ENCODE measurements around the gene MED26. TPM values are rescaled to one million over a fixed set of nuclear protein-coding genes. Genes with fewer than 3 reads are reported as not detected.

The MED26 gene
- total and polyA plus RNA-seq, 2 experiments from 2014 or later: 9.1 to 14.2 TPM

GRCh38 chr19:16594681-16595091, 33.3 kb downstream of the MED26 start:
- TF ChIP-seq CTCF (IDR thresholded peaks at IDR 0.05; ENCODE audit: low read depth, low read length): no peak
- no peaks in the 10 kb centered on the region for H3K9me3 ChIP-seq (ENCODE audit: low read depth)
- no peak overlapping the region for H3K27ac ChIP-seq
- no peak for DNase-seq (ENCODE audit: low read depth in 1 of 2, low spot score in 1 of 2)
- H3K4me1 ChIP-seq (ENCODE audit: low read depth): peaks cover 23% of the 10 kb centered on the region
- H3K27me3 ChIP-seq: no peaks in the 10 kb centered on the region
- H3K4me3 ChIP-seq: no peak overlapping the region
- no peaks in the 10 kb centered on the region for H3K36me3 ChIP-seq

GRCh38 chr19:16594131-16594586, 33.8 kb downstream of the MED26 start:
- no peaks in the 10 kb centered on the region for H3K27me3 ChIP-seq
- no peak for TF ChIP-seq CTCF (IDR thresholded peaks at IDR 0.05; ENCODE audit: low read depth, low read length)
- peaks cover 23% of the 10 kb centered on the region for H3K4me1 ChIP-seq (ENCODE audit: low read depth)
- no peak overlapping the region for H3K4me3 ChIP-seq
- no peaks in the 10 kb centered on the region for H3K36me3 ChIP-seq
- no peaks in the 10 kb centered on the region for H3K9me3 ChIP-seq (ENCODE audit: low read depth)
- H3K27ac ChIP-seq: no peak overlapping the region
- no peak for DNase-seq (ENCODE audit: low read depth in 1 of 2, low spot score in 1 of 2)

GRCh38 chr19:16593181-16593580, 34.8 kb downstream of the MED26 start:
- no peak for DNase-seq (ENCODE audit: low read depth in 1 of 2, low spot score in 1 of 2)
- Histone ChIP-seq H3K27me3 (no peaks in the 10 kb centered on the region), H3K36me3 (no peaks in the 10 kb centered on the region), H3K4me1 (ENCODE audit: low read depth) (peaks cover 23% of the 10 kb centered on the region), H3K9me3 (ENCODE audit: low read depth) (no peaks in the 10 kb centered on the region), H3K4me3 (no peak overlapping the region), H3K27ac (no peak overlapping the region)
- TF ChIP-seq CTCF (IDR thresholded peaks at IDR 0.05; ENCODE audit: low read depth, low read length): no peak

GRCh38 chr19:16591803-16592556, 36.0 kb downstream of the MED26 start:
- Histone ChIP-seq H3K36me3 (no peaks in the 10 kb centered on the region), H3K9me3 (ENCODE audit: low read depth) (no peaks in the 10 kb centered on the region), H3K27ac (no peak overlapping the region), H3K27me3 (no peaks in the 10 kb centered on the region), H3K4me1 (ENCODE audit: low read depth) (peaks cover 35% of the 10 kb centered on the region), H3K4me3 (no peak overlapping the region)
- DNase-seq (ENCODE audit: low read depth in 1 of 2, low spot score in 1 of 2): no peak
- TF ChIP-seq CTCF (IDR thresholded peaks at IDR 0.05; ENCODE audit: low read depth, low read length): no peak

- no peak for TF ChIP-seq CTCF (IDR thresholded peaks at IDR 0.05; ENCODE audit: low read depth, low read length)
- Histone ChIP-seq H3K27me3 (no peaks in the 10 kb centered on the region), H3K4me1 (ENCODE audit: low read depth) (peaks cover 43% of the 10 kb centered on the region), H3K36me3 (no peaks in the 10 kb centered on the region), H3K4me3 (no peak overlapping the region), H3K9me3 (ENCODE audit: low read depth) (no peaks in the 10 kb centered on the region), H3K27ac (no peak overlapping the region)
- DNase-seq (ENCODE audit: low read depth in 1 of 2, low spot score in 1 of 2): no peak
These were observed 36.9 kb downstream of the MED26 start for GRCh38 chr19:16590876-16591802.
